ENCODE measurements around the gene RFC3. TPM values are rescaled to one million over a fixed set of nuclear protein-coding genes. Genes with fewer than 3 reads are reported as not detected.

Gene RFC3
- total and polyA plus RNA-seq, 9 of the 15 experiments (the other 6 are each of a cell fraction or from before 2014, with no cell fraction given), result 31.3 to 94.0 (median 54.0) TPM

DNA sequence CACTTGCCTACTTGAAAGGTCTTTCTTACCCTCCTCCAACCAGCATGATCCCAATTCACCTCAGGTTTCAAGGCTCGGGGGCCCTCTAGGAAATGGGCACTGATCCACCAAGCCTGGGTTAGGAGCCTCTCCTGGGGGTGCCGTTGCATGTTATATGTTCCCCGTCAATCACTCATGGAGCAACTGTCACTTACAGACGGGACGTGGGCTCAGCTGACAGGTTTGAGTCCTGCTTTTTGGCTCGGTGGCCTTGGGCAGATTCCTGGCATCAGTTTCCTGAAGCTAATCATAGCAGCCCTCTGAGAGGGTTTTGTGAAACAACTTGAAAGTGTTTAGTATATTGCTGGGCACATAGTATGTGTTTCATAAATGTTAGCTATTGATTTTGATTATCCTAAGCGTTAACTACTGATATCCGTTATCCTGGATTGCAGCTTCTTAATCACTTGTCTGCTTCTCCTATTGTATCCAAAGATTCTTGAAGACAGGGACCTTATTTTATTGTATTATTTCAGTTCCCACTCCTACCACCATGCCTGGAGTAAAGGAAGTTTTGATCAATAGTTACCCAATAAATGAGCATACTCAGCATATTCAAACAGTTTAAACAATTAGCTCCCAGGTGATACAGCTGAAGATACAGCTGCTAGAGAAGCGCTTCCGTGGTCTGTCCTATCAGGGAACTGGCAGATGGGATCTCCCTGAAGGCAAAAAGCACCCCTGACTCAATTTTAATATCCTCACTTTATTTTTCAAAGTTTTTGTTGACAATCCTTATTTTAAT lies 57.9 kb downstream of the RFC3 start (continued):
- TF ChIP-seq, protein P1, sequence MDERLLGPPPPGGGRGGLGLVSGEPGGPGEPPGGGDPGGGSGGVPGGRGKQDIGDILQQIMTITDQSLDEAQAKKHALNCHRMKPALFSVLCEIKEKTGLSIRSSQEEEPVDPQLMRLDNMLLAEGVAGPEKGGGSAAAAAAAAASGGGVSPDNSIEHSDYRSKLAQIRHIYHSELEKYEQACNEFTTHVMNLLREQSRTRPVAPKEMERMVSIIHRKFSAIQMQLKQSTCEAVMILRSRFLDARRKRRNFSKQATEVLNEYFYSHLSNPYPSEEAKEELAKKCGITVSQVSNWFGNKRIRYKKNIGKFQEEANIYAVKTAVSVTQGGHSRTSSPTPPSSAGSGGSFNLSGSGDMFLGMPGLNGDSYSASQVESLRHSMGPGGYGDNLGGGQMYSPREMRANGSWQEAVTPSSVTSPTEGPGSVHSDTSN (CRISPR knock-in tag; IDR thresholded peaks at IDR 0.05; ENCODE audit: low read depth), result no peak
- TF ChIP-seq, protein P1 (tag; conservative IDR thresholded peaks at IDR 0.05; ENCODE audit: low read depth), result no peak
- TF ChIP-seq STAG1 (CRISPR knock-in tag; IDR thresholded peaks at IDR 0.05; ENCODE audit: borderline replicate concordance) (no peak), SIRT6 (IDR thresholded peaks at IDR 0.05; ENCODE audit: low read depth, low read length) (no peak), NFE2 (IDR thresholded peaks at IDR 0.05; ENCODE audit: low read depth) (no peak), ZNF143 (CRISPR knock-in tag; IDR thresholded peaks at IDR 0.05) (no peak), CSDE1 (IDR thresholded peaks at IDR 0.05) (no peak), ETV1 (tag; conservative IDR thresholded peaks at IDR 0.05; ENCODE audit: low read depth) (no peak), ZNF239 (CRISPR knock-in tag; IDR thresholded peaks at IDR 0.05) (no peak), ZNF174 (CRISPR knock-in tag; IDR thresholded peaks at IDR 0.05) (no peak), PHB (CRISPR knock-in tag; IDR thresholded peaks at IDR 0.05) (no peak), PCBP2 (IDR thresholded peaks at IDR 0.05; ENCODE audit: low read depth, low read length, poor library complexity, severe bottlenecking) (no peak)
- TF ChIP-seq, protein P2, sequence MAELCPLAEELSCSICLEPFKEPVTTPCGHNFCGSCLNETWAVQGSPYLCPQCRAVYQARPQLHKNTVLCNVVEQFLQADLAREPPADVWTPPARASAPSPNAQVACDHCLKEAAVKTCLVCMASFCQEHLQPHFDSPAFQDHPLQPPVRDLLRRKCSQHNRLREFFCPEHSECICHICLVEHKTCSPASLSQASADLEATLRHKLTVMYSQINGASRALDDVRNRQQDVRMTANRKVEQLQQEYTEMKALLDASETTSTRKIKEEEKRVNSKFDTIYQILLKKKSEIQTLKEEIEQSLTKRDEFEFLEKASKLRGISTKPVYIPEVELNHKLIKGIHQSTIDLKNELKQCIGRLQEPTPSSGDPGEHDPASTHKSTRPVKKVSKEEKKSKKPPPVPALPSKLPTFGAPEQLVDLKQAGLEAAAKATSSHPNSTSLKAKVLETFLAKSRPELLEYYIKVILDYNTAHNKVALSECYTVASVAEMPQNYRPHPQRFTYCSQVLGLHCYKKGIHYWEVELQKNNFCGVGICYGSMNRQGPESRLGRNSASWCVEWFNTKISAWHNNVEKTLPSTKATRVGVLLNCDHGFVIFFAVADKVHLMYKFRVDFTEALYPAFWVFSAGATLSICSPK (IDR thresholded peaks at IDR 0.05; ENCODE audit: borderline replicate concordance), result no peak
- TF ChIP-seq, protein P3, sequence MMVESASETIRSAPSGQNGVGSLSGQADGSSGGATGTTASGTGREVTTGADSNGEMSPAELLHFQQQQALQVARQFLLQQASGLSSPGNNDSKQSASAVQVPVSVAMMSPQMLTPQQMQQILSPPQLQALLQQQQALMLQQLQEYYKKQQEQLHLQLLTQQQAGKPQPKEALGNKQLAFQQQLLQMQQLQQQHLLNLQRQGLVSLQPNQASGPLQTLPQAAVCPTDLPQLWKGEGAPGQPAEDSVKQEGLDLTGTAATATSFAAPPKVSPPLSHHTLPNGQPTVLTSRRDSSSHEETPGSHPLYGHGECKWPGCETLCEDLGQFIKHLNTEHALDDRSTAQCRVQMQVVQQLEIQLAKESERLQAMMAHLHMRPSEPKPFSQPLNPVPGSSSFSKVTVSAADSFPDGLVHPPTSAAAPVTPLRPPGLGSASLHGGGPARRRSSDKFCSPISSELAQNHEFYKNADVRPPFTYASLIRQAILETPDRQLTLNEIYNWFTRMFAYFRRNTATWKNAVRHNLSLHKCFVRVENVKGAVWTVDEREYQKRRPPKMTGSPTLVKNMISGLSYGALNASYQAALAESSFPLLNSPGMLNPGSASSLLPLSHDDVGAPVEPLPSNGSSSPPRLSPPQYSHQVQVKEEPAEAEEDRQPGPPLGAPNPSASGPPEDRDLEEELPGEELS (CRISPR knock-in tag; IDR thresholded peaks at IDR 0.05; ENCODE audit: borderline replicate concordance), result no peak
